ENCODE measurements around the gene TSN. TPM values are rescaled to one million over a fixed set of nuclear protein-coding genes. Genes with fewer than 3 reads are reported as not detected.
"Not testable (repeated sequence)": the region's sequence is repeated elsewhere in the genome, so short reads cannot be mapped to it uniquely, and the experiment has no call there.

TSN gene
- total RNA-seq, 2 donors from 2014 or later = 33.5 to 34.3 TPM

DNA sequence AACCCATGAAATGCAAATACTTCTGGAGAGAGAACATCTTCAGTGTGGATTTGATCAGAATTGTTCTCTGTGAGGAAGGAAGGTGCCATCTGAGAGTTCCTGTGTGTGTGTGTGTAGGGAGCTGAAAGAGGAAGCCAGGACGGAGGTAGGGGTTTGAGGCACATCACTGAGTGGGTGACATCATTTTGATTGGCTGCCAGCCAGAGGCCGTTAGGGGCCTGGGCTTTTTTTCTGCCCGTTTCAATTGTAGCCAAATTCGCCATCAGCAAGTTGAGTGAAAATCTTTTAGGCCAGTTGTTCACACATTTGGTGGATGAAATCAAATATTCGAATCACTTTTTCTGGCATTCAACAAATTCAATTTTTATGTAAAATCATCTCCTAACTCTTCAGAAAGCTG lies 48.9 kb downstream of the TSN start:
- DNase-seq (ENCODE audit: low spot score) (no peak), ATAC-seq (ENCODE audit: insufficient number of reproducible peaks, low FRiP score, low read depth) (no peak)
- Histone ChIP-seq H3K27me3 (replicated peaks; ENCODE audit: insufficient read depth) (no peaks in the 10 kb centered on the region), H3K4me3 (no peak overlapping the region), H3K27ac (no peak overlapping the region), H3K4me1 (ENCODE audit: control insufficient read depth in 1 of 2, low read depth in 2 of 2) (no peaks in the 10 kb centered on the region), H3K36me3 (no peaks in the 10 kb centered on the region), H3K9me3 (peaks cover 4% of the 10 kb centered on the region)
- TF ChIP-seq, protein P1, sequence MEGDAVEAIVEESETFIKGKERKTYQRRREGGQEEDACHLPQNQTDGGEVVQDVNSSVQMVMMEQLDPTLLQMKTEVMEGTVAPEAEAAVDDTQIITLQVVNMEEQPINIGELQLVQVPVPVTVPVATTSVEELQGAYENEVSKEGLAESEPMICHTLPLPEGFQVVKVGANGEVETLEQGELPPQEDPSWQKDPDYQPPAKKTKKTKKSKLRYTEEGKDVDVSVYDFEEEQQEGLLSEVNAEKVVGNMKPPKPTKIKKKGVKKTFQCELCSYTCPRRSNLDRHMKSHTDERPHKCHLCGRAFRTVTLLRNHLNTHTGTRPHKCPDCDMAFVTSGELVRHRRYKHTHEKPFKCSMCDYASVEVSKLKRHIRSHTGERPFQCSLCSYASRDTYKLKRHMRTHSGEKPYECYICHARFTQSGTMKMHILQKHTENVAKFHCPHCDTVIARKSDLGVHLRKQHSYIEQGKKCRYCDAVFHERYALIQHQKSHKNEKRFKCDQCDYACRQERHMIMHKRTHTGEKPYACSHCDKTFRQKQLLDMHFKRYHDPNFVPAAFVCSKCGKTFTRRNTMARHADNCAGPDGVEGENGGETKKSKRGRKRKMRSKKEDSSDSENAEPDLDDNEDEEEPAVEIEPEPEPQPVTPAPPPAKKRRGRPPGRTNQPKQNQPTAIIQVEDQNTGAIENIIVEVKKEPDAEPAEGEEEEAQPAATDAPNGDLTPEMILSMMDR (IDR thresholded peaks at IDR 0.05) = no peak

DNA sequence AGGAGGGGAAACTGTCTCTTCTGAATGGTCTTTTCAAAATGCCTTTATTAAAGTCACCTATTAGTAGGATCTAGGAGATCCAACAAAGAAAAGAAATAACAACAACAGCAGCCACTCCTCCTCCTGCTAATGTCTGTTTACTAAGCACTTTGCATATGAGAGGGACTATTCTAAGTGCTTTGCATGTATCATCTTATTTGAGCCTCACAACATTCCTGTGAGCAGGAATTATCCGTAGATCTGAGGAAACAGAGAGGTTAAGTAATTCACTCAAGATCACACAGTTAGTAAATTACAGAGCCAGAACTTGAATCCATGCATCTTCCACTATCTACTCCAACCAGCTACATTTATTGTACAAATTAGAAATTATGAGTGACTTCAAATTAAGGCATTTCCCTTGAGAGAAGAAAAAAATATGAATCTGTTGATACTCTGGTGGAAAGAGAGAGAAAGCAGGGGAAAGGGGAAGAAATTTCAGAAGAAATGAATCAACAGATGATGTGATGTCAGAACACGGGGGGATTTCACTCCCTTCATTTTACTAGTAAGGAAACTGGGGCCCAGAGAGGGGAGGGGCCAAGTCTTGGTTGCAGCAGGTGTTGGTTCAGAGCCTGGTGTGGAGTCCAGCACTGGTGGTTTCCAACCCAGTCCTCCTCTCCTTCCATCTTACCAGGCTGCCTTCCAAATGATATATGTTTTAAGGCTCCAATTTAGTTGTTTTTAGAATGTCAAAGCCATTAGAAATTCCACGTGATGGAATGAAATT lies 49.7 kb downstream of the TSN start:
- no peak overlapping the region for H3K27ac ChIP-seq
- TF ChIP-seq, protein P1 (IDR thresholded peaks at IDR 0.05) = no peak
- DNase-seq (ENCODE audit: low spot score) = no peak

DNA sequence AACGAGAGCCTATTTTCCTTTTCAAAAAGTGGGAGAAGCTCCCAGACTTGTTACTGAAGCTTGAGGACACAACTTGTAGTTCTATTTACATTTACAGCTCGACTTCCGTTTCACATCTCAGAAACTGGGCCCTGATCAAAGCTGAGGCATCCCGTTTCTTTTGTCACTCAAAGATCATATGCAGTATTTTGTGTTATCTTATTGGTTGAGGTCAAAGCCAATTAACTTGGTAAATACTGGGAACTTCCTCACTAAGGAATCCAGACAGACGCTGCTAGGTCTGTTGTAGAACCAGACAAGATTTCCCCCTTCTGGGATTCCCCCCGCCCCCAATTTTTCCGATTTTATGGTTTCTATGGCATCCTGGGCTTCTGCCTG lies 50.3 kb downstream of the TSN start:
- Histone ChIP-seq H3K36me3 (no peaks in the 10 kb centered on the region), H3K27ac (no peak overlapping the region), H3K27me3 (replicated peaks; ENCODE audit: insufficient read depth) (no peaks in the 10 kb centered on the region), H3K9me3 (peaks cover 4% of the 10 kb centered on the region), H3K4me1 (ENCODE audit: control insufficient read depth in 1 of 2, low read depth in 2 of 2) (no peaks in the 10 kb centered on the region), H3K4me3 (no peak overlapping the region)
- DNase-seq (ENCODE audit: low spot score) = no peak
- TF ChIP-seq, protein P1 (IDR thresholded peaks at IDR 0.05) = no peak
- no peak for ATAC-seq (ENCODE audit: insufficient number of reproducible peaks, low FRiP score, low read depth)

More for the DNA sequence above, 49.7 kb downstream of the TSN start:
- no peaks in the 10 kb centered on the region for H3K27me3 ChIP-seq (replicated peaks; ENCODE audit: insufficient read depth)
- no peak for ATAC-seq (ENCODE audit: insufficient number of reproducible peaks, low FRiP score, low read depth)
- peaks cover 4% of the 10 kb centered on the region for H3K9me3 ChIP-seq
- H3K4me1 ChIP-seq (ENCODE audit: control insufficient read depth in 1 of 2, low read depth in 2 of 2) = no peaks in the 10 kb centered on the region
- H3K36me3 ChIP-seq = no peaks in the 10 kb centered on the region
- H3K4me3 ChIP-seq = no peak overlapping the region

DNA sequence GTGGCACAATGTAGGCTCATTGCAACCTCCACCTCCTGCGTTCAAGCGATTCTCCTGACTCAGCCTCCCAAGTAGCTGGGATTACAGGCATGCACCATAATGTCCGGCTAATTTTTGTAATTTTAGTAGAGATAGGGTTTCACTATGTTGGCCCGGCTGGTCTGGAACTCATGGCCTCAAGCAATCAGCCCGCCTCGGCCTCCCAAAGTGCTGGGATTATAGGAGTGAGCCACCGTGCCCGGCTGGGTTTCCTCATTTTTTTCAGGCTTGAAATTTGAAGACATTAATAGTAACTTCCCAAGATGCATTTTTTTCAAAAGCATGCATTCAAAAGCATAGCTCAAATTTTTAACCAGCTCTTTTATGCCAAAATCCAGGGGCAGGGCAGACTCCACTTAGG lies 52.3 kb downstream of the TSN start:
- not testable (repeated sequence) for ATAC-seq (ENCODE audit: insufficient number of reproducible peaks, low FRiP score, low read depth); H3K4me3 ChIP-seq; H3K27me3 ChIP-seq (replicated peaks; ENCODE audit: insufficient read depth); H3K36me3 ChIP-seq; H3K27ac ChIP-seq; H3K9me3 ChIP-seq; H3K4me1 ChIP-seq (ENCODE audit: control insufficient read depth in 1 of 2, low read depth in 2 of 2); DNase-seq (ENCODE audit: low spot score)

DNA sequence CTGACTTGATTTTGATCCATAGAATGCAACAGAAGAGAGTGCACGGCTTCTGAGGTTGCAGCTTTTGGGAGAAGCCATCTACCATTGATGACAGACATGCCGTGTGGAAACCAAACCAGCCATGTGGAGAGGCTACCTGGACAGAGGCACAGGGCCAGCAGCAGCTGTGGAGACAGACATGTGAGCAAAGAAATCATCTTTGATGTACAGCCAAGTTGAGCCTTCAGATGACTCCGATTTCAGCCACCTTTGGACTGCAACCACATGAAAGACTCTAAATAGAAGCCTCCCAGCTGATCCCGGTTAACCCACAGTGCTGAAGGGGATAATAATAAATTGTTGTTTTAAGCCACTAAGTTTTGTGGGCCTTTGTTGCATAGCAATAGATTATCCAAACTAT lies 54.2 kb downstream of the TSN start:
- Histone ChIP-seq H3K4me1 (ENCODE audit: control insufficient read depth in 1 of 2, low read depth in 2 of 2) (no peaks in the 10 kb centered on the region), H3K9me3 (no peaks in the 10 kb centered on the region), H3K27ac (no peak overlapping the region), H3K36me3 (no peaks in the 10 kb centered on the region), H3K27me3 (replicated peaks; ENCODE audit: insufficient read depth) (no peaks in the 10 kb centered on the region), H3K4me3 (no peak overlapping the region)
- TF ChIP-seq, protein P1 (IDR thresholded peaks at IDR 0.05) = no peak
- ATAC-seq (ENCODE audit: insufficient number of reproducible peaks, low FRiP score, low read depth) (no peak), DNase-seq (ENCODE audit: low spot score) (no peak)

All from thoracic aorta (tissue), 2 donors.